ENCODE measurements around the gene COPB2. TPM values are rescaled to one million over a fixed set of nuclear protein-coding genes. Genes with fewer than 3 reads are reported as not detected.

COPB2 gene
- total and polyA plus RNA-seq, 10 of the 15 experiments (the other 5 are each of a cell fraction or from before 2014, with no cell fraction given) = 51.3 to 143 (median 116) TPM

GRCh38 chr3:139329364-139329850 lies 60.0 kb downstream of the COPB2 start:
- ATAC-seq (peak; percentile 100), DNase-seq (ENCODE audit: low read depth, low spot score) (no peak), FAIRE-seq (peak; percentile 93)
- in situ Hi-C loops (cut with MboI) = no loop called here
- no peaks in the 10 kb centered on the region; the same call in 1 of the 2 replicates for H3K4me1 ChIP-seq (ENCODE audit: control insufficient read depth, insufficient read depth, low read length)
- CTCF ChIA-PET = interaction anchor here (0.6 to 5.5 kb wide), 13 partner anchors 10 to 1536 kb away, joined by 3 to 51 read pairs (median 3); no protein-coding TSS in a partner anchor
- H3K9me3 ChIP-seq (replicated peaks; ENCODE audit: control insufficient read depth, insufficient read depth, low read length) = no peaks in the 10 kb centered on the region; the same call in 2 of the 3 replicates
- POLR2A ChIA-PET = no interaction called here
- H3K4me3 ChIP-seq = 0 out of 2 replicates have a peak overlapping the region, but pooled peaks have one; percentile 43
- intact Hi-C loops (cut with micrococcal nuclease; ENCODE audit: unreplicated experiment) = loop anchor here (1.0 to 2.0 kb wide), 3 partner anchors 217 to 393 kb away; no protein-coding TSS in a partner anchor
- peaks cover 0 to 1% of the 10 kb centered on the region in 2 experiments; a peak in 2 of 4 replicates for H3K27me3 ChIP-seq (replicated peaks in 1 of 2; ENCODE audit: control insufficient read depth in 2 of 2, insufficient read depth in 2 of 2, low read length in 1 of 2)
- H2AFZ ChIP-seq (ENCODE audit: control insufficient read depth, low read depth, low read length) = peak overlapping the region; percentile 77
- WGBS (ENCODE audit: insufficient coverage, insufficient replicate concordance, low lambda C conversion rate, missing lambda C conversion rate) = 13% methylated on average over 23 of the region's 25 CpGs
- no peaks in the 10 kb centered on the region for H3K79me2 ChIP-seq (ENCODE audit: control insufficient read depth, insufficient read depth, low read length)
- H3K9ac ChIP-seq (ENCODE audit: control insufficient read depth, insufficient read depth, low read length) = no peak overlapping the region
- RAD21 ChIA-PET (ENCODE audit: unreplicated experiment) = interaction anchor here (0.6 to 1.6 kb wide), 5 partner anchors 216 to 395 kb away, joined by 3 to 8 read pairs (median 5); no protein-coding TSS in a partner anchor
- H3K4me2 ChIP-seq (ENCODE audit: control insufficient read depth, insufficient read depth) = peak overlapping the region; percentile 89
- BruUV-seq (replicated peaks) = no TSS peak
- no peaks in the 10 kb centered on the region for H3K36me3 ChIP-seq (ENCODE audit: control insufficient read depth in 2 of 2, insufficient read depth in 2 of 2, low read length in 1 of 2)
- H3K27ac ChIP-seq (ENCODE audit: control insufficient read depth, insufficient read depth) = no peak overlapping the region
- no peaks in the 10 kb centered on the region for H4K20me1 ChIP-seq (ENCODE audit: control insufficient read depth, insufficient read depth)
- SMC1A ChIA-PET (ENCODE audit: uncharacterized antibody, unreplicated experiment) = interaction anchor here (0.8 to 1.5 kb wide), 3 partner anchors 217 to 414 kb away, joined by 3 to 4 read pairs (median 3); no protein-coding TSS in a partner anchor
- TF ChIP-seq CHD4 (IDR thresholded peaks at IDR 0.05) (no peak), CBX5 (IDR thresholded peaks at IDR 0.05; ENCODE audit: low read depth) (no peak), STAT3 (IDR thresholded peaks at IDR 0.05; ENCODE audit: low read depth, low read length) (no peak), IKZF1 (conservative IDR thresholded peaks at IDR 0.05) (peak; percentile 43), ESRRA (IDR thresholded peaks at IDR 0.05; ENCODE audit: low read length) (no peak), SMC3 (IDR thresholded peaks at IDR 0.05; ENCODE audit: borderline replicate concordance, low read length) (peak; percentile 74; the same call in 1 of the 2 replicates), ZBTB4 (CRISPR knock-in tag; IDR thresholded peaks at IDR 0.05) (no peak), SMARCA5 (IDR thresholded peaks at IDR 0.05) (peak; percentile 91), SRF (IDR thresholded peaks at IDR 0.05; ENCODE audit: low read depth in 2 of 2, low read length in 2 of 2) (no peak), E4F1 (IDR thresholded peaks at IDR 0.05; ENCODE audit: borderline replicate concordance, partially characterized antibody) (no peak), IRF4 (IDR thresholded peaks at IDR 0.05; ENCODE audit: low read depth, low read length) (0 out of 2 replicates have a peak, but pooled peaks have one; percentile 19), CTCF (IDR thresholded peaks at IDR 0.05 in 2 of 3, conservative IDR thresholded peaks at IDR 0.05 in 1 of 3; ENCODE audit: control insufficient read depth in 2 of 3, extremely low read depth in 1 of 3, insufficient read depth in 1 of 3, low read depth in 3 of 3, low read length in 3 of 3) (peak; percentile 96 to 100 (median 97)), SMAD1 (IDR thresholded peaks at IDR 0.05; ENCODE audit: low read depth, partially characterized antibody) (no peak), EGR1 (IDR thresholded peaks at IDR 0.05; ENCODE audit: borderline replicate concordance in 1 of 2, low read depth in 2 of 2, low read length in 2 of 2) (0 out of 3 replicates have a peak, but pooled peaks of 1 of the 2 experiments have one; percentile 32), CREM (IDR thresholded peaks at IDR 0.05; ENCODE audit: low read depth) (peak; percentile 66), MAX (IDR thresholded peaks at IDR 0.05; ENCODE audit: low read depth, low read length) (peak; percentile 62; the same call in 1 of the 2 replicates)
